Endothelial cell (in vitro differentiated cells): Measurements from ENCODE around the gene RNF41. TPM values are rescaled to one million over a fixed set of nuclear protein-coding genes. Genes with fewer than 3 reads are reported as not detected.
A peak's percentile ranks its signal among the peaks of the same experiment; 100 is the strongest.

Experiments used
- DNase-seq: peaks from one replicate; pipeline ENCODE4 v3.0.0; 2021; ENCODE audit warnings: low spot score
- H3K27ac Mint-ChIP-seq: one replicate; pipeline ENCODE4 v1.8.0; 2021; ENCODE audit warnings: mixed read lengths, inconsistent platforms; ENCODE audit not compliant: unreplicated experiment
- H3K27me3 Mint-ChIP-seq: one replicate; pipeline ENCODE4 v1.8.0; 2021; ENCODE audit warnings: mild to moderate bottlenecking, moderate library complexity, mixed read lengths, inconsistent platforms; ENCODE audit not compliant: unreplicated experiment
- H3K36me3 Mint-ChIP-seq: one replicate; pipeline ENCODE4 v1.8.0; 2021; ENCODE audit warnings: mild to moderate bottlenecking, low read depth, mixed read lengths, inconsistent platforms; ENCODE audit not compliant: unreplicated experiment
- H3K4me1 Mint-ChIP-seq: one replicate; pipeline ENCODE4 v1.8.0; 2021; ENCODE audit warnings: mild to moderate bottlenecking, mixed read lengths, inconsistent platforms; ENCODE audit not compliant: unreplicated experiment
- H3K4me3 Mint-ChIP-seq: one replicate; pipeline ENCODE4 v1.8.0; 2021; ENCODE audit warnings: mild to moderate bottlenecking, mixed read lengths, inconsistent platforms; ENCODE audit not compliant: unreplicated experiment
- H3K9me3 Mint-ChIP-seq: one replicate; pipeline ENCODE4 v1.8.0; 2021; ENCODE audit warnings: mixed read lengths, inconsistent platforms; ENCODE audit not compliant: unreplicated experiment
- total RNA-seq: library from RNA; stranded (reverse); fragmentation: NEBNext Ultra II Directional; extraction: Animal tissue kit (Norgen Biotek cat#: 25700); gene quantifications from one replicate; pipeline ENCODE4 v1.2.1, GENCODE V29; 2021; ENCODE audit not compliant: unreplicated experiment
- TF ChIP-seq, protein P1 (sequence below): fragments of 200-600 bp; sonication (generic); IDR thresholded peaks from one replicate; pipeline ENCODE4 v1.5.0; 2021; ENCODE audit warnings: antibody characterized with exemption; ENCODE audit not compliant: unreplicated experiment

Gene RNF41
- total RNA-seq, 1 donor from 2014 or later, result 55.5 TPM

- peaks cover 41% of the 10 kb centered on the region for H3K36me3 Mint-ChIP-seq
- DNase-seq, result no peak
- H3K4me3 Mint-ChIP-seq, result peak overlapping the region; percentile 47
- H3K4me1 Mint-ChIP-seq, result peaks cover 8% of the 10 kb centered on the region
- TF ChIP-seq, protein P1, sequence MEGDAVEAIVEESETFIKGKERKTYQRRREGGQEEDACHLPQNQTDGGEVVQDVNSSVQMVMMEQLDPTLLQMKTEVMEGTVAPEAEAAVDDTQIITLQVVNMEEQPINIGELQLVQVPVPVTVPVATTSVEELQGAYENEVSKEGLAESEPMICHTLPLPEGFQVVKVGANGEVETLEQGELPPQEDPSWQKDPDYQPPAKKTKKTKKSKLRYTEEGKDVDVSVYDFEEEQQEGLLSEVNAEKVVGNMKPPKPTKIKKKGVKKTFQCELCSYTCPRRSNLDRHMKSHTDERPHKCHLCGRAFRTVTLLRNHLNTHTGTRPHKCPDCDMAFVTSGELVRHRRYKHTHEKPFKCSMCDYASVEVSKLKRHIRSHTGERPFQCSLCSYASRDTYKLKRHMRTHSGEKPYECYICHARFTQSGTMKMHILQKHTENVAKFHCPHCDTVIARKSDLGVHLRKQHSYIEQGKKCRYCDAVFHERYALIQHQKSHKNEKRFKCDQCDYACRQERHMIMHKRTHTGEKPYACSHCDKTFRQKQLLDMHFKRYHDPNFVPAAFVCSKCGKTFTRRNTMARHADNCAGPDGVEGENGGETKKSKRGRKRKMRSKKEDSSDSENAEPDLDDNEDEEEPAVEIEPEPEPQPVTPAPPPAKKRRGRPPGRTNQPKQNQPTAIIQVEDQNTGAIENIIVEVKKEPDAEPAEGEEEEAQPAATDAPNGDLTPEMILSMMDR, result no peak
- H3K27me3 Mint-ChIP-seq, result peaks cover 7% of the 10 kb centered on the region
- H3K9me3 Mint-ChIP-seq, result no peaks in the 10 kb centered on the region
- H3K27ac Mint-ChIP-seq, result peak overlapping the region; percentile 18
Measured at GRCh38 chr12:56252649-56253048, 30.9 kb upstream of the RNF41 start.

- TF ChIP-seq, protein P1, result no peak
- H3K4me1 Mint-ChIP-seq, result no peaks in the 10 kb centered on the region
- H3K27me3 Mint-ChIP-seq, result peaks cover 3% of the 10 kb centered on the region
- no peak overlapping the region for H3K4me3 Mint-ChIP-seq
- H3K36me3 Mint-ChIP-seq, result peaks cover 45% of the 10 kb centered on the region
- DNase-seq, result no peak
- H3K9me3 Mint-ChIP-seq, result no peaks in the 10 kb centered on the region
- no peak overlapping the region for H3K27ac Mint-ChIP-seq
Measured at GRCh38 chr12:56248711-56249110, 27.0 kb upstream of the RNF41 start.

DNA sequence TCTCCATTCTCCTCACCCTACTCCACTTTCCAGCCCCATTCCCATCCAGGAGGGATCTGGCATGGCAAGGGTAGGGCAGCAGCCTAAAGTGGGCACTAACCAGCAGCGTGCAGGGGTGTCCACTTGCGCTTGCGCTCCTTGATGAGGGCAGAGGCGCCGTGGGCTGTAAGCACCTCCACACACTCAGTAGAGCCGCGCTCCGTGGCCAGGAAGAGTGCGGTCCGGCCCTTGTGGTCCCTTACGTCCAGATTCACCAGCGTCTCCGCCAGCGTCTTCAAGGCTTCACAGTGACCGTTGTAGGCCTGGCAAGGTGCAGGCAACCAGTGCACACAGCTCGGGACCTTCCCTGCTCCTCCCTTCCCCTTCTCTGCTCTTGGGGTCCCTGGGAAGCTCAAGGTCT lies 26.2 kb upstream of the RNF41 start:
- Mint-ChIP-seq H3K4me3 (no peak overlapping the region), H3K4me1 (no peaks in the 10 kb centered on the region), H3K9me3 (no peaks in the 10 kb centered on the region), H3K27ac (no peak overlapping the region), H3K27me3 (peaks cover 3% of the 10 kb centered on the region), H3K36me3 (peaks cover 39% of the 10 kb centered on the region)
- DNase-seq, result no peak
- TF ChIP-seq, protein P1, result no peak

DNA sequence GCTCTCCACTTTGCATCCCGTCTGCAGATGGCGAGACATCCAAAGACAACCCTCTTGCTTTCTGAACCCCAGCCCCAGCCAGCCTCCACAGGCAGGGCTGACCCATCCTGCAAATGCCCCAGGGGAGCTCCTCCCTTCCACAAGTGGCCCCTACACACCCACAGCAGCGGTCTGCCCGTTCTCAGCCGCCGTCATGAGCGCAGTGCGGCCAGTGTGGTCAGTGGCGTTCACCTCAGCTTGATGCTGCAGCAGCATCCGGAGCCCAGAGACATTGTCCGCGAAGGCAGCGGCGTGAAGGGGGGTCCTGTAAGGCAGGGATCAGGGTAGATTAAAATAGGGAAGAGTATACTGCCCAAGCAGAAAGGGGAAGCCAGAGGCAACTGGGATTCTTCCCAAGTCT lies 22.8 kb upstream of the RNF41 start:
- Mint-ChIP-seq H3K4me1 (no peaks in the 10 kb centered on the region), H3K4me3 (peak overlapping the region; percentile 65), H3K36me3 (peaks cover 46% of the 10 kb centered on the region), H3K27me3 (peaks cover 7% of the 10 kb centered on the region), H3K27ac (no peak overlapping the region), H3K9me3 (no peaks in the 10 kb centered on the region)
- DNase-seq, result no peak
- TF ChIP-seq, protein P1, result no peak

- H3K27me3 Mint-ChIP-seq, result peaks cover 7% of the 10 kb centered on the region
- H3K27ac Mint-ChIP-seq, result no peak overlapping the region
- H3K36me3 Mint-ChIP-seq, result peaks cover 42% of the 10 kb centered on the region
- no peaks in the 10 kb centered on the region for H3K4me1 Mint-ChIP-seq
- no peak overlapping the region for H3K4me3 Mint-ChIP-seq
- no peak for DNase-seq
- TF ChIP-seq, protein P1, result no peak
- H3K9me3 Mint-ChIP-seq, result no peaks in the 10 kb centered on the region
Measured at GRCh38 chr12:56243731-56244181, 22.0 kb upstream of the RNF41 start.
